Duodenal mucosa (tissue), 2 donors: ENCODE results near the gene SLC6A18.

Experiments used
- H3K27ac ChIP-seq: one replicate; pipeline ENCODE4 v1.7.0; 2013; ENCODE audit warnings: low read depth, low read length
- H3K27me3 ChIP-seq, 2 donors: one replicate each; pipeline ENCODE4 v1.7.0; 2013; ENCODE audit warnings: low read length in 2 of 2, control low read depth in 1 of 2; ENCODE audit not compliant: insufficient read depth in 2 of 2, control insufficient read depth in 1 of 2
- H3K36me3 ChIP-seq, 2 donors: one replicate each; pipeline ENCODE4 v1.7.0; 2013; ENCODE audit warnings: low read length in 2 of 2, control low read depth in 1 of 2; ENCODE audit not compliant: insufficient read depth in 2 of 2, control insufficient read depth in 1 of 2
- H3K4me1 ChIP-seq, 2 donors: one replicate each; pipeline ENCODE4 v1.7.0; 2013; ENCODE audit warnings: low read length in 2 of 2, control low read depth in 1 of 2; ENCODE audit not compliant: insufficient read depth in 2 of 2, control insufficient read depth in 1 of 2
- H3K4me3 ChIP-seq, 2 donors: one replicate each; pipeline ENCODE4 v1.7.0; 2013; ENCODE audit warnings: low read length in 2 of 2, low read depth in 1 of 2
- H3K9ac ChIP-seq, 2 donors: one replicate each; pipeline ENCODE4 v1.7.0; 2013; ENCODE audit warnings: low read length in 2 of 2, low read depth in 1 of 2
- H3K9me3 ChIP-seq, 2 donors: one replicate each; pipeline ENCODE4 v1.7.0; 2013; ENCODE audit warnings: low read length in 2 of 2, control low read depth in 1 of 2; ENCODE audit not compliant: control insufficient read depth in 1 of 2

Gene SLC6A18

DNA sequence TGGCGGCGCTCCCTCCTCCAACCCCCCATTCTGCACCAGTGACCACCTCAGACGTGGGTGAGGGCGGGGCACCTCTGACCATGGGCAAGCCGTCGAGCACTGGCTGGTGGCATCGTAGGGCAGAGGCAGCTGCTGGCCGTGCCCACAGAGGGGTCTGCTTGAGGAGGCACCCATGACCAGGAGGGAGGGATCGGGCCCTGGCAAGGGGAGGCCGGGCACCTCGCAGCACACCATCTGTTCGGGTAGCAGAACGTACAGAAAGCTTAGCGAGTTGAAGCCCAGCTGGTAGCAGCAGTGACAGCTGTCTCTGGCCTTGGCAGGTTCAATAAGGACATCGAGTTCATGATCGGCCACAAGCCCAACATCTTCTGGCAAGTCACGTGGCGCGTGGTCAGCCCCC lies 4.3 kb upstream of the SLC6A18 start:
- peaks cover 0 to 2% of the 10 kb centered on the region in 2 donors for H3K27me3 ChIP-seq

DNA sequence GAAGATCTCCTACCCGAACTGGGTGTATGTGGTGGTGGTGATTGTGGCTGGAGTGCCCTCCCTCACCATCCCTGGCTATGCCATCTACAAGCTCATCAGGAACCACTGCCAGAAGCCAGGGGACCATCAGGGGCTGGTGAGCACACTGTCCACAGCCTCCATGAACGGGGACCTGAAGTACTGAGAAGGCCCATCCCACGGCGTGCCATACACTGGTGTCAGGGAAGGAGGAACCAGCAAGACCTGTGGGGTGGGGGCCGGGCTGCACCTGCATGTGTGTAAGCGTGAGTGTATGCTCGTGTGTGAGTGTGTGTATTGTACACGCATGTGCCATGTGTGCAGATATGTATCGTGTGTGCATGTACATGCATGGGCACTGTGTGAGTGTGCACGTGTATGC lies 3.5 kb upstream of the SLC6A18 start:
- Histone ChIP-seq H3K9ac (no peak overlapping the region), H3K9me3 (no peaks in the 10 kb centered on the region), H3K27ac (no peak overlapping the region), H3K27me3 (peaks cover 0 to 2% of the 10 kb centered on the region in 2 donors), H3K36me3 (peaks cover 12 to 60% of the 10 kb centered on the region in 2 donors), H3K4me3 (no peak overlapping the region), H3K4me1 (no peaks in the 10 kb centered on the region)

More for the DNA sequence above, 4.3 kb upstream of the SLC6A18 start:
- Histone ChIP-seq H3K9me3 (peaks cover 0 to 1% of the 10 kb centered on the region in 2 donors), H3K4me1 (no peaks in the 10 kb centered on the region), H3K4me3 (no peak overlapping the region), H3K27ac (no peak overlapping the region), H3K9ac (no peak overlapping the region), H3K36me3 (peaks cover 19 to 69% of the 10 kb centered on the region in 2 donors)

DNA sequence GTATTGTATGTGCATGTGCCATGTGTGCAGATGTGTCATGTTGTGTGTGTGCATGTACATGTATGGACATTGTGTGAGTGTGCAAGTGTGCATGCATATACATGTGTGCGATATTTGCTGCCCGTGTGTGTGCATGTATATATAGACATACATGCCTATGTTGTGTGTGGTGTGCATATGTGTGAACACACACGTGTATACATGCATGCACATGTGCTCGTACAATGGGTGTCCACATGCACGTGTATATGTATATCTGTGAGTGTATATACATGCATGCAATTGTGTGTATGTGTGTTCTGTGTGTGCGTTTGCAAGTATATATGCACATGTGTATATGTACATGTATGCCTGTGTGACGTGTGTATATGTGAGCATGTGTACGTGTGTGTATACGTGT lies 3.0 kb upstream of the SLC6A18 start:
- Histone ChIP-seq H3K4me3 (no peak overlapping the region), H3K9me3 (no peaks in the 10 kb centered on the region), H3K27ac (no peak overlapping the region), H3K9ac (no peak overlapping the region), H3K4me1 (no peaks in the 10 kb centered on the region), H3K36me3 (peaks cover 12 to 56% of the 10 kb centered on the region in 2 donors), H3K27me3 (peaks cover 0 to 2% of the 10 kb centered on the region in 2 donors)

DNA sequence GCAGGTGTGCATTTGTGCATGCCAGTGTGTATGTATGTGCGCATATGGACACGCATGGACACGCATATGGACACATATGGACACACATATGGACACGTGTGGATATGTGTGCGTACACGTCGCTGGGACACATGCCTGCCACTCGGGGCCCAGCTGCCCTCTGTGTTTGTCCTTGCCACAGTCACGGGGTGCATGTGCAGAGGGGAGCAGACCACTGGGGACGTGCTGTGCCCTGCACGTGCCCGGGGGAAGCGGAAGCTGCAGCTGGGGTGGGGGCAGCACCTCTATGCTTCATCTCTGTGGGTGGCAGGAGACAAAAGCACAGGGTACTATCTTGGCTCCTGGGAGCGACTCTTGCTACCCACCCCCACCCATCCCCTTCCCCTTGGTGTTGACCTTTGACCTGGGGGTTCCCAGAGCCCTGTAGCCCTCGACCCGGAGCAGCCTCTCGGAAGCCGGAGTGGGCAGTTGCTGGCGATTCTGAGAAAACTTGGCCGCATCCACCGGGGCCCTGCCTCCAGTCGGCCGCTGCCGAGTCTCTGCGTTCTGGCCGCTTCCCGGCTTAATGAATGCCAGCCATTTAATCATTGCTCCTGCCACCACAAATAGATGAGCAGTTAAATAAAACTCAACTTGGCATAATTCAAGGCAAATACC lies 2.4 kb upstream of the SLC6A18 start:
- Histone ChIP-seq H3K9me3 (no peaks in the 10 kb centered on the region), H3K36me3 (peaks cover 12 to 52% of the 10 kb centered on the region in 2 donors), H3K9ac (no peak overlapping the region), H3K4me3 (no peak overlapping the region), H3K27me3 (peaks cover 0 to 2% of the 10 kb centered on the region in 2 donors), H3K27ac (no peak overlapping the region), H3K4me1 (no peaks in the 10 kb centered on the region)

DNA sequence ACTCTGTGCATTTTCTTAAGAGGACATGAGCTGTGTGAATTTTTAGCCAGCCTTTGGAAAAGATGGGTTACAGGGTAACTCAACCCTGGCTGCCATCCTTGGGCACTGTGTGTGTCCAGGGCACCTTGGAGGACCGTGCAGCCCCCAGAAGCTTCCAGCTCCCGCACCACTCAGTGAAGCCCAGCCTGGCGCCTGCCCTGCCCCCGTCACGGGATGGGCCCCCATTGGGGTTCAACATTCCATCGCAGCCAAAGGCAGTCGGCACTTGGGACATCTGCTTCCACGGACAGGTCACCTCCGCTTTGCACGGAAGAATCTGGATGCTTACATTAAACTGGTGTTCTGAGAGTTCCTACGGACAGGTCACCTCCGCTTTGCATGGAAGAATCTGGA lies 1.9 kb upstream of the SLC6A18 start:
- H3K9ac ChIP-seq, result no peak overlapping the region
- no peak overlapping the region for H3K27ac ChIP-seq
- peaks cover 12 to 49% of the 10 kb centered on the region in 2 donors for H3K36me3 ChIP-seq
- H3K27me3 ChIP-seq, result peaks cover 0 to 2% of the 10 kb centered on the region in 2 donors
- H3K4me1 ChIP-seq, result no peaks in the 10 kb centered on the region
- H3K4me3 ChIP-seq, result no peak overlapping the region
- H3K9me3 ChIP-seq, result no peaks in the 10 kb centered on the region

DNA sequence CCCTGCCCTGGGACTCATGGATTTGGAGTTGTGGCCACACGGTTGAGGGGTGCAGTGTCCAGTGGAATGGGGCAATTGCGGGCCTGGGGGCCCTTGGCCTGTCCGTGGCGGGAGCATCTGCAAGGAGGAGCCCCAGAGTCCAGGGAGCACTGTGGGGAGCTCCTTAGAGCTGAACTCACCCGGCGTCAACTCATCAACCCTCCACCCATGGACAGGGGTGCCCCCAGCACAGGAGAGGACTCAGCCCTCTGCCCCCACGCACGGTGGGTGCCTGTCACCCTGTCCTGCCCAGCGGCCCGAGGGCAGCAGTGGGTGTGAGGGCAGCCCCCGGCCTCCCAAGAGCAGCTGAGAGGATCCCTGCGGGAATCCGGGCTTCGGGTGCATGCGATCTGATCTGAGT lies 550 bp upstream of the SLC6A18 start:
- H3K9me3 ChIP-seq, result no peaks in the 10 kb centered on the region

DNA sequence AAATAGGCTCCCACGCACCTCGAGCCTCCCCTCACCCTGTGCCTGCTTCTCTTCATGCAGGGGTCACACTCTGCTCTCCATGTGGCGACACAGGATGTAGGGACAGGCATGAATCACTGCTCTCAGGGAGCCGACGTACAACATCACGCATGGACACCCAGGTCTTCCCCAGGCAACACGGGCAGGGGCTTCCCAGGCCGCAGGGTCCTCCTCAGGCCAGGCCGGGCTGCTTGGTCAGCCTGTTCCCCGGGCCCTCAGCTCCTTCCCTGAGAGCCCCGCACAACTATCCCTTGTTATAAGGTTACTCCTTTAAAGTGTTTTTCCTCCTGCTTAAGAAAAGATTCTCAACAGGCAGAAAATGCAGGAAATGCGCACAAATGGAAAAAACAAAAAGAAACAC lies 1.1 kb downstream of the SLC6A18 start:
- Histone ChIP-seq H3K36me3 (peaks cover 7 to 24% of the 10 kb centered on the region in 2 donors), H3K4me1 (no peaks in the 10 kb centered on the region), H3K4me3 (no peak overlapping the region), H3K27me3 (no peaks in the 10 kb centered on the region), H3K9me3 (no peaks in the 10 kb centered on the region), H3K9ac (no peak overlapping the region), H3K27ac (no peak overlapping the region)

More for the DNA sequence above, 550 bp upstream of the SLC6A18 start:
- Histone ChIP-seq H3K9ac (no peak overlapping the region), H3K27ac (no peak overlapping the region), H3K4me3 (no peak overlapping the region), H3K36me3 (peaks cover 12 to 38% of the 10 kb centered on the region in 2 donors), H3K27me3 (no peaks in the 10 kb centered on the region), H3K4me1 (no peaks in the 10 kb centered on the region)

DNA sequence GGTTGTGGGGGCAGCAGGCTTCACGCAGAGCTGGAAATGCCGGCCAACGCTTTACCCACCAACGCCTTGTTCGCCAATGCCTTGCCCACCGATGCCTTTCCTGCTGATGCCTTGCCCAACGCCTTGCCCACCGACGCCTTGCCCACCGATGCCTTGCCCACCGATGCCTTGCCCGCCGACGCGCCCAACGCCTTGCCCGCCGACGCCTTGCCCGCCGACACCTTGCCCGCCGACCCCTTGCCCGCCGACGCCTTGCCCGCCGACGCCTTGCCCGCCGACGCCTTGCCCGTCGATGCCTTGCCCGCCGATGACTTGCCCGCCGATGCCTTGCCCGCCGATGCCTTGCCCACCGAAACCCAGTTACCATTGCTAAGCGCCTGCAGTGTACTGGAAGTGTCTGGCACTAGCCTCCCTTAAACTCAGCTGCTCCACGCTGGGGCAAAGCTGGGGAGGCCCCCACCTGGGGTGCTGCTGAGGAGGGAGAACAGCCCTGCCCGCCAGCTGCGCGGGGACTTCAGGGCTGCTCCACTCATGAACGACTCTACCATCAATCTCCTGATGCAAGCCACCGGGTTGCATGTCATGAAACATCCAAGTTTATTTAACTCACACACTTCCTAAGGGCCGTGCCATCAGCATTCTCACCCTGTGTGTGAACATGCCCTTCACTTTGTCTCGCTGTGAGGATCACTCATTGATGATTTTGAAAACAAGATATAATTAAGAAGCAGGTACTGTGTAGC lies 1.8 kb downstream of the SLC6A18 start:
- Histone ChIP-seq H3K4me3 (no peak overlapping the region), H3K9me3 (no peaks in the 10 kb centered on the region), H3K36me3 (peaks cover 3 to 17% of the 10 kb centered on the region in 2 donors), H3K9ac (no peak overlapping the region), H3K4me1 (no peaks in the 10 kb centered on the region), H3K27me3 (no peaks in the 10 kb centered on the region), H3K27ac (no peak overlapping the region)

DNA sequence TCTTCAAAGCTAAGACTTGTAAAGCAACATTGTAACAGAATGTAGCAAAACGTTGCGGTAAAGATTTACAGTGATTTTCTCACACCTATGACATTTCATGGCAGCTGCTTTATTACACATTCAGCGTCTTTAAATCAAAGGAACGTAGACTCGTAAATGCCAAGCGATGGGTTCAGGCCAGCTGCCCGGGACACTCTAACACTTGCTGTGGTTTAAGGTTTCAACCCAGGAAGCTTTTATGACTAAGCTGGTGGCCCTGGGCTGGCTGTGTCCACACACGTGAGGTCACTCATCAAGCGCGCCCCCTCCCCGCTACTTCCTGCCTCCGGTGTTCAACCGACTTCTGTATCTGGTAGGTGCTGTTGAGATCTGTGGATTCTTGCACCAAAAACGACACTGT lies 2.5 kb downstream of the SLC6A18 start:
- H3K4me1 ChIP-seq, result no peaks in the 10 kb centered on the region
- H3K27me3 ChIP-seq, result no peaks in the 10 kb centered on the region
- H3K36me3 ChIP-seq, result peaks cover 0 to 11% of the 10 kb centered on the region in 2 donors
- no peak overlapping the region for H3K4me3 ChIP-seq
- H3K9me3 ChIP-seq, result no peaks in the 10 kb centered on the region
- no peak overlapping the region for H3K27ac ChIP-seq
- no peak overlapping the region for H3K9ac ChIP-seq

DNA sequence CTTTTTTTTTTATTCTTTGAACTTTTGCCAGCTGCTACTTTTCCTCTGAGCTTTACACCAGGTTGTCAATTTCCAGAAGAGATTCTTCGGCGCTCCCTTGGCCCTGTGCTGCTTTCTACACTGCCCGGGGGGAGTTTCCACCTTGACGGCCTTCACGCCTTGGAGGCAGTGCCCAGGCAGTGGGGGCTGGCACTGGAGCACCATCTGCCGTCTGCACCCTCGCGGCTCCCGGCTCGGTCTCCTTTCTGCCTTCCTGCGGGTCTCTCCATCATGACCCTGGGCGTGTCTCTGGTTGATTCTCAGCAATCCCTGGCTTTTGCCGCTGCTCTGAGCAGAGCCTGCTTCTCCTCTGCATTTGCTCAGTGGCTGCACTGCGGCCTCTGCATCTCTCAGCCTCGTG lies 2.9 kb downstream of the SLC6A18 start:
- Histone ChIP-seq H3K36me3 (peaks cover 0 to 6% of the 10 kb centered on the region in 2 donors), H3K4me1 (no peaks in the 10 kb centered on the region), H3K9ac (no peak overlapping the region), H3K4me3 (no peak overlapping the region), H3K27ac (no peak overlapping the region), H3K27me3 (no peaks in the 10 kb centered on the region), H3K9me3 (no peaks in the 10 kb centered on the region)
